Stimulated activated naive CD8-positive, alpha-beta T cell treated with anti-CD3 and anti-CD28 coated beads, Interleukin-15, Interleukin-2, amounts not matched to agents 100 U/mL and 50 U/mL, for 24 hours (primary cell): ENCODE measurements around the gene RPS6KB2.
"Not testable (repeated sequence)": the region's sequence is repeated elsewhere in the genome, so short reads cannot be mapped to it uniquely, and the experiment has no call there.

ENCODE experiments used
- ATAC-seq: fragments of 150-1000 bp; cut with Tn5 transposase; one replicate; pipeline ENCODE4 v1.10.0; 2021
- DNase-seq: peaks from one replicate; pipeline ENCODE4 v3.0.0; 2021

Gene RPS6KB2

GRCh38 chr11:67397986-67398660 is 30.2 kb upstream of the RPS6KB2 start:
- ATAC-seq = no peak

DNA sequence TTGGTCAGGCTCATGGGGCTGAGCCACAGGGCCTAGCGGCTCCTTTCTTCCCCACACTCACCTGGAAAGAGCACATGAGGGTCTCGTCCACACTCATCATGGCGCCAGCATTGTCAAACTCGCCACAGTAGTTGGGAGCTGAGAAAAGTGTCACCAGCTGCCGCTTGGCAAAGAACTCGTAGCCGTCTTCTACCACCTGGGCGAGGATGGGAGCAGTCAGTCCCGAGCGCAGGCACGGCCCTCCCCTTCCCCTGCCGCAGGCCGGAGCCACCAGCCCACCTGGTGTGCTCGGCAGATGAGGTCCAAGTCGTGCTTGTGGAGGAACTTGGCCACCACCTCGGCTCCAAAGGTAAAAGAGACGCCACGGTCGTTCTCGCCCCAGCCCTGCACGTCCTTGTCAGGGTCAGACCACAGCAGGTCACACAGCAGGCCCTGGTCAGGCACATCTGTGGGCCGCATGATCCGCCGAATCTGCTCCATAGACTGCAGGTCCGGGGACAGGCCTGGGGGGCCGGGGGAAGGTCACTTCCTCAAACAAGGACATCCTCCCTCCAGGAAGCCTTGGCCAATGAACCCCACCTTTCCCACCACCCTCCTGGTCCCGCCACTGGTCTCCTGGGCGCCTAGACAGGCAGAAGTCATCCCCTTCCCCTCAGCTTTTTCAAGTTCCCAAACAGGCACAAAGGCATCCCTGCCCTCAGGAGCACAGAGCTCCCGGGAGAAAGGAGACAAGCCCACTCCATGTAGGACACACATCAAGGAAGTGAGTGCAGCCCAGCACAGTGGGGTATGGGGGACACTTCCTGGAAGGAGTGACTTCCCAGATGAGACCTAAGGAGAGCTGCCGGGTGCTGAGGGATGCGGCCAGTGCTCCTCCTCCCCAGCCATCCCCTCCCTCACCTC is 29.4 kb upstream of the RPS6KB2 start:
- DNase-seq (no peak), ATAC-seq (no peak)

More at GRCh38 chr11:67397986-67398660, 30.2 kb upstream of the RPS6KB2 start:
- no peak for DNase-seq

DNA sequence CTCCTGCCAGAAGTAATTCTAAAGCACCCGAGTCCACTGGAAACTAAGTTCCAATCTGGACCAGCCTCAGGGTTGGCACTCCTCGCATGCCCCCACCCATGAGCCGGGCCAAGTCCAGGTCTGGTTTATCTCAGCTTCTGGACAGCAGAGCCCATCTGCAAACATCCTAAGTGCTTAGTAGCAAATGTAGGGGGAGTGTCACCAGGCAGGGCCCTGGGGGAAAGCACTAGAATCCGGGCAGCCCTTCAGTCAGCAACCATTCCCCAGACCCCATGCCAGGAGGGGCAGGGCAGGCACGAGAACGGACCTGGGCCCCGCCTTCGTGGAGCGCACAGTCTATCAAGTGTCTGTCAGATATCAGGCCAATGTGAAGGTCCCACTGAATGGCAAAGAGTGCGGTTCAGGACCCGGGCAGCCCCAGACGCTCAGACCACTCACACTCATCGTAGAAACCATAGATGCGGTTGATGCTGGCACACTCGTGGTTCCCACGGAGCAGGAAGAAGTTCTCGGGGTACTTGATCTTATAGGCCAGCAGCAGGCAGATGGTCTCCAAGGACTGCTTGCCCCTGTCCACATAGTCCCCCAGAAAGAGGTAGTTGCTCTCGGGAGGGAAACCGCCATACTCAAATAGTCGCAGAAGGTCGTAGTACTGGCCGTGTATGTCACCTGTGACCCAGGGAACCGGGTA is 27.9 kb upstream of the RPS6KB2 start:
- no peak for ATAC-seq
- DNase-seq = peak; percentile 41

DNA sequence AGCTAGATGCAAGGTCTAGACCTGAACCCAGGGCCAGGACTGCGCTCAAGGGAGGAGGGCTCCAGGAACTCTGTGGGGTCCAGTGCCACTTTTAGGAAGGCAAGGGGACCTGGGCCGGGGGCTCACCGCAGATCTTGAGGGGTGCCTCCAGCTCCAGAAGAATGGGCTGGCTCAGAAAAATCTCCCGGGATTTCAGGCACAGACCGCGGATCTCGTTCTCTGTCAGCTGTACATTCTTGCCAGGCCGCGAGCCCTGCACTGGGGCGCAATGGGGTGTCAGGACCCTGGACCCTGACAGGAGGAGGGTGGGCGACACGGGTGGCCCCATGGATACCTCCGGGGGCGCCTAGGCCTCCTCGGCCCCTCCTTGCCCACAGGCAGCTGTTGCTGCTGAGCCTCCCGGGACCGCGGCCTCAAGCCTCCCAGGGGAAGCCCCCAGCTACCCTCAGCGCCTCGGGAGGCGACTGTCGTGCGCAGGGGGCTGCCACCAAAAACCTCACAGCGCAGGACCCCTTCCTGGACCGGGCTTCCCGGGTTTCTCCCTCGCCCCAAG is 27.3 kb upstream of the RPS6KB2 start:
- DNase-seq = peak; percentile 47

GRCh38 chr11:67401495-67402191 is 26.7 kb upstream of the RPS6KB2 start, which contains the start of gene PPP1CA:
PPP1CA (minus strand) TSS chr11:67401858; CDS start chr11:67401782, 76 bp downstream.
- peak; percentile 94 for DNase-seq
- peak; percentile 77 for ATAC-seq

More for the DNA sequence above, 27.3 kb upstream of the RPS6KB2 start:
- peak; percentile 1 for ATAC-seq

- DNase-seq, ATAC-seq: not testable (repeated sequence)
Observed at GRCh38 chr11:67402192-67402839, 26.0 kb upstream of the RPS6KB2 start.

GRCh38 chr11:67403085-67403484 is 25.2 kb upstream of the RPS6KB2 start:
- not testable (repeated sequence) for DNase-seq, ATAC-seq

GRCh38 chr11:67404515-67405195 is 23.6 kb upstream of the RPS6KB2 start:
- ATAC-seq (no peak), DNase-seq (peak; percentile 65)

GRCh38 chr11:67405196-67405567 is 23.1 kb upstream of the RPS6KB2 start:
- no peak for ATAC-seq
- DNase-seq = no peak

- ATAC-seq = no peak
- DNase-seq = no peak
Observed at GRCh38 chr11:67405688-67406339, 22.5 kb upstream of the RPS6KB2 start.

- ATAC-seq = no peak
- DNase-seq = no peak
Observed at GRCh38 chr11:67406420-67406968, 21.8 kb upstream of the RPS6KB2 start.

GRCh38 chr11:67406969-67407687 is 21.2 kb upstream of the RPS6KB2 start:
- no peak for DNase-seq
- no peak for ATAC-seq

- no peak for ATAC-seq
- no peak for DNase-seq
Observed at GRCh38 chr11:67407688-67408163, 20.6 kb upstream of the RPS6KB2 start.

DNA sequence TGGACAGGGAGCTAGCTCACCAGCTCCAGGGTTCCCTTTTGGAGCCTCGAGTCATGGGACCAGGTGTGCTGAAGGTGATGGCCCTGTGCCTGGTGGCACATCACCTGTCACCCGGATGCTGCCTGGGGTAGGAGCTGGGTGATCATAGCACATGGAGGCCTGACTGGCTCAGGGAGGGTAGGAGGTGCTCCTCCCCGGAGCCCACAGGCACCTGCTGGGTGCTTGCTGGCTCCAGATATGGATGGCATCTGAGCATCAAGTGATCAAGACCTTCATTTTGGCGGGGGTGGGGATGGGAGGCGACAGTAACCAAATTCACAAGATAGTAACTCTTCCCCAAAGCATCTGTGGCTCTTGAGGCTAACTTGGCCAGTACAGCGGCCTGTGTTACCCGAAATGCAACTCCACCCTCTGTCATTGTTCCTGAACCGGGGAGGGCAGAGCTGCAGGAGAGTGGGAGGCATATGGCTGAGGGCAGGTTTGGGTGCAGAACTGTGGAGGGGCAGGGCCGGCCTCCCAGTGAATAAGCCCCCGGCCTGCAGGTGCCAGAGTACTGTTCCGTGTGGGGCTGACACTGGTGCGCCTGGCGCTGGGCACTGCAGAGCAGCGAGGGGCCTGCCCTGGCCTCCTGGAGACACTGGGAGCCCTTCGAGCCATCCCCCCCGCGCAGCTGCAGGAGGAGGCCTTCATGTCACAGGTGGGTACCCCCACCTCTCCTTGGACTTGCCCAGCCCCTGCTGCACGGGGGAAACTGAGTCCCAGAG is 19.7 kb upstream of the RPS6KB2 start:
- peak; percentile 46 for DNase-seq
- ATAC-seq = peak; percentile 1

- DNase-seq (peak; percentile 77), ATAC-seq (peak; percentile 60)
Observed at GRCh38 chr11:67409261-67409666, 19.0 kb upstream of the RPS6KB2 start.

GRCh38 chr11:67409781-67410368 is 18.4 kb upstream of the RPS6KB2 start:
- DNase-seq (peak; percentile 46), ATAC-seq (no peak)

DNA sequence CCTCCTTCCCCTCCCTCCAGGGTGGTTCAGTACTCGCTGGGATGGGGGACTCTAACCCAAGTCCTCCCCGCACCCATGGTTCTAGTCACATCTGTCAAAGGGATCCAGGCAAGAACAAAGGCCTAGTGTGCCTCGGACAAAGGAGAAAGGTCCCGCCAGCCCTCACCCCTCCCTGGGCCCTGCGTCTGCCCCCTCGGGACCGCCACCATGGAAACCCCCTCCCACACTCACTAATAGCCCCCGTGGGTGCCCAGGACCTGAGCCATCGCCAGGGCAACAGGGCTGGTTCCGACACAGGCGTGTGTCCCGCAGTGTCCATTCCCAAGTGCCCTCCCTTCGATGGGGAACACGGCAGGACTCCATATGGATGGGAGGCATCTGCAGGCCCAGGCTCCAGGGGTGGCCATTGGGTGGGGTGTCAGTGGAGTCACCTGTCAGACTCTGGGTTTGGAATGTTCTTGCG is 17.9 kb upstream of the RPS6KB2 start:
- ATAC-seq (no peak), DNase-seq (no peak)
